ENCODE data around the gene NAA60. TPM values are rescaled to one million over a fixed set of nuclear protein-coding genes. Genes with fewer than 3 reads are reported as not detected.

NAA60 gene
- total RNA-seq = 10 to 100 TPM; 50.2 to 50.6 TPM

DNA sequence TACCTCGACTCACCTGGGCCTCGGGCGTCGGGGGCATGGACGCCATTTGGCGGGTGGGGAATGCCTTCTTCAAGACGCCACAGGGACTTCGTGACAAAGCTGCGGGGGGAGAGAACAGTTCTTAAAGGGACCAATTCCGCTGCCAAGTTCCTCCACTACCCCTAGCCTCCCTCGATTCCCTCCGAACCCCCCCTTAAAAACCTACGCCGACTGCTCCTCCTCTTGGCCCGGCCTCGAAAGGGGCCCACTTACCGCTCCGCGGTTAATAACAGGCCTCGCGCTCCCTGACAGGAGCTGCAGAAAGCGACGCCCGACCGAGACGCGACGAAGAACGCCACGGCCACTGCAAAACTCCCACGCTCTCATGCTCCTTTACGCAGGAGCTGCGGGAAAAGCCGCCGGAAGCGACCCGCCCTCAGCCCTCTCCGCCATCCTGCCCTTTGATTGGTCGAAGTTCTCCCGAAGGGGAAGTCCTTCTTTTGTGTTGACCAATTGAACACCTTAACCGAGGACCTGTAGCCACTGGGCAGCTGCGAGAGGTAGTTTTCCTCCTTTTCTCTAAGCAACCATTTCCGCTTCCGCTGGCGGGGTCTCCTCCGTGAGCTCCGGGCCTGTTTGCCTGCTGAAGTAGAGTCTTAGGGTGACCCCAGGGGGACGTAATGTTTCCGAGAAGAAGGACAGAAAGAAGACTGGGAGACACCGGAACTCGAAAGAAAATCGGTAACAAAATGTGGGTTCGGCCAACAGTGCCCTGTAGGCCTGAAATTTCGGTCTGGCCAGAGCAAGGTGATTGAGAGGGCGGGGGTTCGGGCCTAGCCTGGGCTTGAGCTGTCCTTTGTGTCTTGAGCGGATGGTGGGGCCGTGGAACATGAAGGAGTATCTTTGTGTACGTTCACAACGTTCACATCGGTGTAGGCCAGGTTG, at the start of gene NAA60, which contains the start of gene ZNF597:
Gene NAA60, plus strand, starts transcription at position 573 of the 924 bp plus-strand sequence. CDS start 32,548 bp downstream, outside the sequence.
Gene ZNF597, minus strand, starts transcription at position 397 of the 924 bp plus-strand sequence. Its CDS starts 351 bp downstream, at position 46.
- DNase-seq = peak; percentile 89
- peaks cover 63% of the 10 kb centered on the region for H3K36me3 Mint-ChIP-seq

DNA sequence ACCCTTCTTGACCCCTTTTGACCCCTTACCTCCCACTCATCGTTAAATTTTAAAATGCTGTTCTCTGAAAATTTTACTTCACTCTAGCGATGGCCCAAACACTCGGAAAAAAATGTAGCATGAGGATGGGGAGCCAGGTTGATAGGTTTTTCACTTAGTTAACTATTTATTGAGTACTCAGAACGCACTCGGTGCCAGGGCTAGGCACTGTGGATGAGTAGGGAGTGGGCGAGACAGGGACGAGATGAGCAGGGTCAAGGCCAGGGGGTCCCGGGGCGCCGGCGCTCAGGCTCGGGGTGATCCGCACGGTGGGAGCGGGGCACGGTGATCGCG, 43.1 kb upstream of the NAA60 start:
- Mint-ChIP-seq H3K4me3 (peak overlapping the region; percentile 81), H3K9me3 (ENCODE audit: low read depth) (peaks cover 33% of the 10 kb centered on the region), H3K27ac (peak overlapping the region; percentile 82), H3K36me3 (peaks cover 72% of the 10 kb centered on the region), H3K4me1 (peaks cover 25% of the 10 kb centered on the region), H3K27me3 (no peaks in the 10 kb centered on the region)
- ATAC-seq = peak; percentile 50
- CTCF ChIA-PET = interaction anchor here (0.8 to 2.0 kb wide), 14 partner anchors 9 to 271 kb away, joined by 3 to 9 read pairs (median 3); partner anchors contain the start of genes NAA60, TIGD7, ZNF597 and ZNF75A
- no peak for DNase-seq

More for the DNA sequence above, at the start of gene NAA60, which contains the start of gene ZNF597:
- H3K27ac Mint-ChIP-seq = peak within 1 kb of the TSS; percentile 97
- peak; percentile 95 for ATAC-seq
- peak within 1 kb of the TSS; percentile 94 for H3K4me3 Mint-ChIP-seq
- H3K27me3 Mint-ChIP-seq = no peaks in the 10 kb centered on the region
- CTCF ChIA-PET = interaction anchor here (0.7 to 2.4 kb wide), 12 partner anchors 8 to 314 kb away, joined by 3 to 7 read pairs (median 4); partner anchors contain the start of genes ZNF174 and ZSCAN32
- H3K4me1 Mint-ChIP-seq = peaks cover 27% of the 10 kb centered on the region
- peaks cover 15% of the 10 kb centered on the region for H3K9me3 Mint-ChIP-seq (ENCODE audit: low read depth)

DNA sequence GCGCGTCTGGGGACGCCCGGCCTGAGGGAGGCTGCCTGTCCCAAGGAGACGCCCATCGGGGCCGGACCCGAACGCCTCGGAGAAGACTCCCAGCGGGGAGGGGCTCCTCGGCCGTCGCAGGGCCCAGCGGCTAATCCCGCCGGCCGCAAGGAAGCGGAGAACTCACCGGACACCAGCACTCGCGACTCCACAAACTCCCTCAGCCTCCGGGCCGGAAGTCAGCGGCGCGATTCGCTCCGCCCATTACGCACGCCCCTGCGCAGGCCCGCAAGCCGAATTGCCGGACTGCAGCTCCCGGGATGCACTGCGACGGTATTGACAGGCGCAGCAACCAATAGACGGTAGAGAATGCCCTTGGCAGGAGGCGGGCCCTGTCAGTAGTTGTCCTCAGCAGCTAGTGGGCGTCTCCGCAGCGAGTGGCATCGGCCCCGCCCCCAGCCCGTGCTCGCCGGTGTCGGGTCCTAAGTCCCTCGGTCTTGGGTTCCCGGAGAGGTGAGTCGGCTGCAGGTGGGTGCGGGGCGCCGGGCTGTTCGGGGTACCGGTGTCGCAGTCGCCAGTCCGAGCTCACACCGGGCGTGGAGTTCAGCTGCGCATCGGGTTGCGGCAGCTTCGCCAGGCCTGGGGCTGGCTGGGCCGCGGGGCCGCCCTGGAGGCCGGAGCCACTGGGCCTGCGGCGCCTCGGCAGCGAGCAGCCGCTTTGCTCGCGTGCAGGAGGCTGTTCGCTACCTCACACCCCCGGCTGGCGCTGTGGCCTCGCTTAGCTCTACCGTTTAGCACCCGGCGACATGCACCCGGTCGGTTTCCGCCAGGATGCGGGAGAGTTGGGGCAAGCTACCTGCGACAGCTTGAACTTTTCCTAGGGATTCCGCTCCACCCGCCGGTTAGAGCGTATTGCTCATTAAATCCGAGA, 42.4 kb upstream of the NAA60 start, which contains the start of the genes ZNF174 and ZSCAN32:
Gene ZNF174, plus strand, starts transcription at position 437 of the 910 bp plus-strand sequence. CDS start 790 bp downstream, outside the sequence.
Gene ZSCAN32, minus strand, starts transcription at position 226 of the 910 bp plus-strand sequence. CDS start 3,447 bp downstream, outside the sequence.
- Mint-ChIP-seq H3K4me1 (peaks cover 25% of the 10 kb centered on the region), H3K36me3 (peaks cover 72% of the 10 kb centered on the region), H3K9me3 (ENCODE audit: low read depth) (peaks cover 31% of the 10 kb centered on the region), H3K27ac (peak within 1 kb of the TSS; percentile 86), H3K4me3 (peak within 1 kb of the TSS; percentile 81), H3K27me3 (no peaks in the 10 kb centered on the region)
- CTCF ChIA-PET = interaction anchor here (0.7 to 2.0 kb wide), 21 partner anchors 8 to 272 kb away, joined by 3 to 9 read pairs (median 3); partner anchors contain the start of genes CLUAP1, NAA60, TIGD7 and ZNF200
- ATAC-seq (peak; percentile 98), DNase-seq (peak; percentile 100)

DNA sequence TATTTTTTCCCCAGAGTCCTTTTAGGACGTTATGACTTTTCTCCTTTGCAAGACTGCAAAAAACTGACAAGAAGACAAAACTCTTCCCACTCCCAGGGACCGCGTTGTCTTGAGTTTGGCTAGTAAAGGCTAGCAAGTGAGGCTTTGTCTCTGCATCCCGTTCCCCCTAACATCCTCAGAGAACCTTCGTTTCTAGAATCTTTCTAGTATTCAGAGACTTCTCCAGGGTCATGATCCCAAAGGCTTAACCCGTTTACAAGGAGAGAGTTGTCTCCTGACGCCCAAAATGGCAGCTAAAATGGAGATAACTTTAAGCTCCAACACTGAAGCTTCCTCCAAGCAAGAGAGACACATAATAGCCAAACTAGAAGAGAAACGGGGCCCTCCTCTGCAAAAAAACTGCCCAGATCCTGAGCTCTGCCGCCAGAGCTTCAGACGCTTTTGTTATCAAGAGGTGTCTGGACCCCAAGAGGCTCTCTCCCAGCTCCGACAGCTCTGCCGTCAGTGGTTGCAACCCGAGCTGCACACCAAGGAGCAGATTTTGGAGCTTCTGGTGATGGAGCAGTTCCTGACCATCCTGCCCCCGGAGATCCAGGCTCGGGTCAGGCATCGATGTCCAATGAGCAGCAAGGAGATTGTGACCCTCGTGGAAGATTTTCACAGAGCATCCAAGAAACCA, 41.6 kb upstream of the NAA60 start:
- peaks cover 72% of the 10 kb centered on the region for H3K36me3 Mint-ChIP-seq
- no peak for ATAC-seq
- peak overlapping the region; percentile 86 for H3K27ac Mint-ChIP-seq

DNA sequence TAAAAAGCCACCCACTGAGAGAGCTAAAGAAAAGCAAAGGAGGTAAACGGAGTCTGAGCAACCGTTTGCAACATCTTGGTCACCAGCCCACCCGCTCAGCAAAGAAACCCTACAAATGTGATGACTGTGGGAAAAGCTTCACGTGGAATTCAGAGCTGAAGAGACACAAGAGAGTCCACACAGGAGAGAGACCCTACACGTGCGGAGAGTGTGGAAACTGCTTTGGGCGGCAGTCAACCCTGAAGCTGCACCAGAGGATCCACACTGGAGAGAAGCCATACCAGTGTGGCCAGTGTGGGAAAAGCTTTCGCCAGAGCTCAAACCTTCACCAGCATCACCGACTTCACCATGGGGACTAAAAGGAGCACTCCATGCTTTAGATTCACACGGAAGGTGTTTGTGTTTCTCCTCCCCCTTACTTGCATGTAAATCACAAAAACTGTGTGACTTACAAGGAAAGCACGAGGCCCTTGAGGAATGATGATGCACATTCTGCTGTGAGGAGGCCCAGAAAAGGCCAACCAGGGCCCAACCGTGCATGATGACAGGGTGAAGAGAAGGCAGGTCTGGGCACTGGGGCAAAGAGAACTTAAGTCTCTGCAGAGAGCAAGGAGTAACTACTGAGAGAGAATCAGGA, 34.8 kb upstream of the NAA60 start:
- H3K27me3 Mint-ChIP-seq = no peaks in the 10 kb centered on the region
- peaks cover 5% of the 10 kb centered on the region for H3K4me1 Mint-ChIP-seq
- H3K27ac Mint-ChIP-seq = no peak overlapping the region
- ATAC-seq (no peak), DNase-seq (no peak)
- no peak overlapping the region for H3K4me3 Mint-ChIP-seq
- CTCF ChIA-PET = interaction anchor here (1.3 to 1.7 kb wide), 2 partner anchors 7 to 95 kb away, joined by 4 to 8 read pairs; partner anchors contain the start of genes ZNF174 and ZSCAN32
- peaks cover 73% of the 10 kb centered on the region for H3K36me3 Mint-ChIP-seq
- peaks cover 42% of the 10 kb centered on the region for H3K9me3 Mint-ChIP-seq (ENCODE audit: low read depth)

More for the DNA sequence above, 41.6 kb upstream of the NAA60 start:
- CTCF ChIA-PET = interaction anchor here (0.8 to 2.0 kb wide), 15 partner anchors 8 to 272 kb away, joined by 3 to 9 read pairs (median 5); partner anchors contain the start of genes CLUAP1, NAA60, ZNF200 and ZNF263
- DNase-seq = no peak
- Mint-ChIP-seq H3K9me3 (ENCODE audit: low read depth) (peaks cover 30% of the 10 kb centered on the region), H3K4me1 (peaks cover 25% of the 10 kb centered on the region), H3K4me3 (peak overlapping the region; percentile 81), H3K27me3 (no peaks in the 10 kb centered on the region)

DNA sequence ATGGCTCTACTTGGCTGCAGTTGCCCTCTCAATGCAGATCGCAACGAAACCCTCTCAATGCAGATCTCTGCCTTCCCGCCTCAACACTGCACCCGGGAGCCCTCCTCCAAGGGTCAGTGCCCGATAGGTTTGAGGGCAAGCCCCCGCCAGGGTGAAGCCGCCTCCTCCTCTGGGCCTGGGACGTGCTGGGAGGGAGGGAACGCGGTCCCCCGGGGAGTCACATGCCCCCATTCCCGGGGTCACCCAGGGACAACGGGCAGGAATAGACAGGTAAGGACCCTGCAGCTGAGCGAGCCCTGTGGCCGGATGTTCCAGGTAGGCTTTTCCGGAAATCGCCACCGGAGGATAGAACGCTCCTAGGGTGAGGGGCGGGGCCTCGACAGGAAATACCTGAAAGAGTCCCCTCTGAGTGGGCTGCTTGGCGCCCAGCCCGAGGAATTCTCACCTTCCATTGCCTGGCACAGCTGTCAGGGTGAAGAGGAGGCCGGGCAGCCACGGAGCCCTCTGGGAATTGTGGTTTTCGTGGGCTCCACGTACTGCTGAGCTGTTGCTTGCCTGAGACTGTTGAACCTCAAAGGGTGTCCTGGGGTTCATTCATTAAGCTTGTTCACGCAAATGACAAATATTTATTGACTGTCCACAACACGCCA, 29.6 kb upstream of the NAA60 start:
- Mint-ChIP-seq H3K27me3 (peaks cover 3% of the 10 kb centered on the region), H3K4me1 (no peaks in the 10 kb centered on the region), H3K36me3 (peaks cover 26% of the 10 kb centered on the region), H3K4me3 (no peak overlapping the region), H3K9me3 (ENCODE audit: low read depth) (peaks cover 29% of the 10 kb centered on the region), H3K27ac (no peak overlapping the region)
- CTCF ChIA-PET = no interaction called here
- DNase-seq (no peak), ATAC-seq (no peak)

DNA sequence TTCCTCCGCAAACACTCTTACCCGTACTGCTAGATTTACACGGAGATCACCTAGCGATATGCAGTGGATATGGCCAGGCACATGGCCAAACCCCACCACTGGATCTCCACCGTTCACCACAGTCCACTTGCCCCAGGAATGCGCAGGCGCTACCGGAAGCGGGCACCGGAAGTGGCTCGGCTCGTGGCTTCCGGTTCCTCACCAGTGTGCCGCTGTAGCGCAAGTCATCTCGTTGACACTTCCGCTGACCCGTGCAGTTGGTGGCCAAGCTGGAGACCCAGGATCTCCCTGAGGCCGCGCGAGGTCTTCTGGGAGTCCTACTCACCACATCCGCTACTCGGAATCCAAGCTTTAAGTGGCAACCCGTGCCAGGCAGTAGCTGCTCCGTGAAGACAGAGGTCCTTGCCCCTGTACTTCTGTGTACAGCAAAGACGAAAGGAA, 11.7 kb upstream of the NAA60 start:
- H3K4me3 Mint-ChIP-seq = no peak overlapping the region
- peaks cover 27% of the 10 kb centered on the region for H3K4me1 Mint-ChIP-seq
- H3K9me3 Mint-ChIP-seq (ENCODE audit: low read depth) = peaks cover 18% of the 10 kb centered on the region
- ATAC-seq (peak; percentile 60), DNase-seq (peak; percentile 79)
- H3K36me3 Mint-ChIP-seq = peaks cover 53% of the 10 kb centered on the region
- H3K27me3 Mint-ChIP-seq = peaks cover 2% of the 10 kb centered on the region
- H3K27ac Mint-ChIP-seq = peak overlapping the region; percentile 79
- CTCF ChIA-PET = interaction anchor here (1.2 kb wide), 1 partner anchor 30 kb away, joined by 5 read pairs; the partner anchor contains the start of gene ZNF174

DNA sequence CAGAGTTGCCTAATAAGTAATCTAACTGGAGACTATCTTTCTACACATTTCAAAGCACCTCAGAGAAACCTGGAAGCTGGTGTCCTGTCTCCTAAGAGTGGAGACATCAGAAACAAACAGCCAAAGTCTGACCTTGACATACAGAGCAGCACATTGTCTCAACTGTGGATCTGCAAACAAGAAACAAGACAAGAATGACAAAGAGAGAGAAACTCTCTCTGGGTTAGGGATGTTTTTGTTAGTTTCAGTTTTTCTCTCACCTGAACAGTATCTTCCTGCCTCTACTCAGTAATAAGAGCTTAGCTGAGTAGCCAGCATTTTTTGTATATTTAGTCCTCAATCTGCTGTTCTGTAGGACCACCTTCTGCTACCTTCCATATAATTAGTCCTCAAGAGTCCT, 9.1 kb upstream of the NAA60 start:
- Mint-ChIP-seq H3K27ac (peak overlapping the region; percentile 3), H3K27me3 (peaks cover 8% of the 10 kb centered on the region), H3K4me3 (no peak overlapping the region), H3K36me3 (peaks cover 72% of the 10 kb centered on the region), H3K4me1 (peaks cover 29% of the 10 kb centered on the region), H3K9me3 (ENCODE audit: low read depth) (peaks cover 20% of the 10 kb centered on the region)
- DNase-seq = no peak
- ATAC-seq = no peak
- CTCF ChIA-PET = no interaction called here

DNA sequence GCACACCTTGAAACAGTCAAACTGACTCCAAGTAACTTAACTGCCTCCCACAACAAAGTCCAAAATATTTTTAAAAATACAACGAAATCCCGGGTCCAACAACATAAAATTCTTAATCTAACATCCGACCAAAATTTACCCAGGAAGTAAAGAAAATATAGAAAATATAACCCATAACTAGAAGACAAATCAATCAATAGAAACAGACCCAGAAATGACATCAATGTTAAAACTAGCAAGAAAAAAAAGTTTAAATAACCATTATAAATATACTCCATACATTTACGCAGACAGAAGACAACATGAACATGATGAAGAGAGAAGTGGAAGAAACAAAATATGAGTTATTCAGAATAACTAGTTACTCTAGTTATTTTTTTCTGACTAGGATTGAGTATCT, 3.8 kb upstream of the NAA60 start:
- no peak for ATAC-seq

DNA sequence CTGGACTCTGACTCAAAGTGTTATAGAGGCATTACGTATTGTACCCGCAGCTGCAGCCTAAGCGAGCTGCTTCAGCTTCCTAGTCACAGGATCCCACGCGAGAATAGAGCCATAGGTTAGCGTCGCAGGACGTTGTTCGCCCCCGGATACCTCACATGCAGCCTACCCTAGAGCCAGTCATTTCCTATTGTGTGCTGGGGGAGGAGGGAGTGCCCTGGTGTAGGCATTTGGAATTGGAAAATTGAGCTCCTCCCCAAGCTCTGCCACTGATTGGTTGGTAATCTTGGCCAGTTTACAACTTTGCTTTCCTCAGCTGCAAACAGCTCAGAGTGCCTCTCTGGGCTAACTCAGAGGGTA, 530 bp downstream of the NAA60 start:
- peaks cover 15% of the 10 kb centered on the region for H3K9me3 Mint-ChIP-seq (ENCODE audit: low read depth)
- H3K27ac Mint-ChIP-seq = peak overlapping the region; percentile 97
- DNase-seq = peak; percentile 76
- peaks cover 62% of the 10 kb centered on the region for H3K36me3 Mint-ChIP-seq
- H3K4me1 Mint-ChIP-seq = peaks cover 27% of the 10 kb centered on the region
- CTCF ChIA-PET = interaction anchor here (0.9 to 2.0 kb wide), 9 partner anchors 13 to 314 kb away, joined by 3 to 6 read pairs (median 3); no protein-coding TSS in a partner anchor
- peak; percentile 70 for ATAC-seq
- no peaks in the 10 kb centered on the region for H3K27me3 Mint-ChIP-seq
- peak overlapping the region; percentile 94 for H3K4me3 Mint-ChIP-seq

More for the DNA sequence above, 3.8 kb upstream of the NAA60 start:
- peaks cover 13% of the 10 kb centered on the region for H3K4me1 Mint-ChIP-seq
- peaks cover 63% of the 10 kb centered on the region for H3K36me3 Mint-ChIP-seq
- H3K27ac Mint-ChIP-seq = no peak overlapping the region
- H3K9me3 Mint-ChIP-seq (ENCODE audit: low read depth) = peaks cover 17% of the 10 kb centered on the region
- no peak overlapping the region for H3K4me3 Mint-ChIP-seq
- DNase-seq = no peak
- CTCF ChIA-PET = no interaction called here
- H3K27me3 Mint-ChIP-seq = peaks cover 8% of the 10 kb centered on the region

DNA sequence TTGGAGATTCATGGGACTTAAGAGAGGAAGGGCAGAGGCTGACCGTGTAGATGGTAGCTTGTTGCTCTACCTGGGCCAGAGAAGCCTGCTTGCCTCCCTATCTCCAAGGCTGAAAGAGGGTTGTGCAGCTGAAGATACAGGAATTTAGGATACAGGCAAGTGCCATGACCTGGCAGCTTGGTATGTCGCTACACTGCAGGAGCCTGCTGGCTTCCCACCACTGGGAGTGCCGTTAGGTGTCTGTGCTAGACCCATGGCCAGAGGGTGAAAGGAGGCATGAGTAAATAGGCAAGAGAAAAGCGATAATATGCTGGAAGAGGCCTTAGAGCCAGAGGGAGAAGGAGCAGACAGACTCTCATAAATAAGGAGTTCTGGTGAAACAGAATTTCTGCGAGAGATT, 10.6 kb downstream of the NAA60 start:
- Mint-ChIP-seq H3K27me3 (no peaks in the 10 kb centered on the region), H3K27ac (no peak overlapping the region), H3K4me1 (peaks cover 34% of the 10 kb centered on the region), H3K9me3 (ENCODE audit: low read depth) (no peaks in the 10 kb centered on the region), H3K36me3 (peaks cover 24% of the 10 kb centered on the region), H3K4me3 (no peak overlapping the region)
- CTCF ChIA-PET = interaction anchor here (1.4 kb wide), 1 partner anchor 288 kb away, joined by 3 read pairs; no protein-coding TSS in a partner anchor
- DNase-seq (no peak), ATAC-seq (no peak)

Data from activated CD8-positive, alpha-beta memory T cell treated with anti-CD3 and anti-CD28 coated beads, Interleukin-2, amount 10 ng/mL, durations not matched to agents 7 days and 5 days (primary cell).